Measurements from ENCODE around the gene FBXO24. TPM values are rescaled to one million over a fixed set of nuclear protein-coding genes. Genes with fewer than 3 reads are reported as not detected.
"Not testable (repeated sequence)": the region's sequence is repeated elsewhere in the genome, so short reads cannot be mapped to it uniquely, and the experiment has no call there.

The FBXO24 gene, protein sequence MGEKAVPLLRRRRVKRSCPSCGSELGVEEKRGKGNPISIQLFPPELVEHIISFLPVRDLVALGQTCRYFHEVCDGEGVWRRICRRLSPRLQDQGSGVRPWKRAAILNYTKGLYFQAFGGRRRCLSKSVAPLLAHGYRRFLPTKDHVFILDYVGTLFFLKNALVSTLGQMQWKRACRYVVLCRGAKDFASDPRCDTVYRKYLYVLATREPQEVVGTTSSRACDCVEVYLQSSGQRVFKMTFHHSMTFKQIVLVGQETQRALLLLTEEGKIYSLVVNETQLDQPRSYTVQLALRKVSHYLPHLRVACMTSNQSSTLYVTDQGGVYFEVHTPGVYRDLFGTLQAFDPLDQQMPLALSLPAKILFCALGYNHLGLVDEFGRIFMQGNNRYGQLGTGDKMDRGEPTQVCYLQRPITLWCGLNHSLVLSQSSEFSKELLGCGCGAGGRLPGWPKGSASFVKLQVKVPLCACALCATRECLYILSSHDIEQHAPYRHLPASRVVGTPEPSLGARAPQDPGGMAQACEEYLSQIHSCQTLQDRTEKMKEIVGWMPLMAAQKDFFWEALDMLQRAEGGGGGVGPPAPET
- total RNA-seq = 1 to 10 TPM; 2.3 to 9.7 TPM

DNA sequence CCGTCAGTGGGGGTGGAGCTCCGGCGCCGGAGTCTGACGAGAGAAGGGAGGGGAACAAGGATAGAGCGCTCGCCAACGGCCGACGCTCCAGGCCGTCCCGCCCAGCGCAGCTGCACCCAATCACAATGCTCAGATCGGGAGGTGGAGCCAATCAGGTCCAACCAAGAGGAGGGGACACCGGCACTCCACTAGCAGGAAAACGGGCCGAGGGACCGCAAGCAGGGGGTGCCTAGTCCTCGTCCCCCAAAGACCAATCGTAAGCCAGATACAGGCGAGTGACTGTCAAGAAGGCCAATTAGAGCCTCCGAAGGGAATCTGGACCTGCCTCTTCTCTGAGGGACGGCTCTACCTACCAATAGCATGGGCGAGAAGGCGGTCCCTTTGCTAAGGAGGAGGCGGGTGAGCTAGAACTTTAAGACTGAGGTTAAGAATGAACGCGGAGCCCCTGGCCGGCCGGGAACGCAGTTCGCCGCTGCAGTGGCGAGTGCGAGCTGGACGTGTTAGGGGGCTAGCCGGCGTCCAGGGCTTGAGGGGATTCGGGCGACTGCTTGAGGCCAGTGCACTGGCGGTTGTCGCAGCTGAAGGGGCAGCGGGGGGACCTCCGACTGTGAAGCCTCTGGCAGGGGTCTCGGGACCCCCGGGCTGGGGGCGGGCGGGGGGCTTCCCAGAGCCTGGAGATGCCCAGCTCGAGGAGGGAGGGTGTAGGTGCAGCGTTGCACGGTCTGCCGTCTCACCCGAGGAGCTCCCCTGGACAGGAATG is at the start of gene FBXO24:
Gene FBXO24, plus strand, starts transcription at position 63 of the 760 bp plus-strand sequence. Its CDS starts 298 bp downstream, at position 361.
- Histone ChIP-seq H3K9me3 (no peaks in the 10 kb centered on the region), H3K36me3 (peaks cover 0 to 5% of the 10 kb centered on the region in 2 donors), H3K4me3 (peak within 1 kb of the TSS; percentile 76 to 98), H3K4me1 (replicated peaks) (peaks cover 32% of the 10 kb centered on the region), H3K27me3 (replicated peaks; ENCODE audit: insufficient read depth) (no peaks in the 10 kb centered on the region), H3K27ac (peak within 1 kb of the TSS; percentile 96 to 99)
- intact Hi-C loops (cut with DNase I) = loop anchor here (5.0 kb wide), 1 partner anchor 106 kb away; the partner anchor contains the start of gene GIGYF1
- under 1% methylated on average over 43 of the region's 53 CpGs for WGBS
- DNase-seq (ENCODE audit: low spot score) = peak; percentile 100
- TF ChIP-seq POLR2AphosphoS5 (IDR thresholded peaks at IDR 0.05) (peak; percentile 94), POLR2A (IDR thresholded peaks at IDR 0.05) (peak; percentile 46)
- TF ChIP-seq, protein P1, sequence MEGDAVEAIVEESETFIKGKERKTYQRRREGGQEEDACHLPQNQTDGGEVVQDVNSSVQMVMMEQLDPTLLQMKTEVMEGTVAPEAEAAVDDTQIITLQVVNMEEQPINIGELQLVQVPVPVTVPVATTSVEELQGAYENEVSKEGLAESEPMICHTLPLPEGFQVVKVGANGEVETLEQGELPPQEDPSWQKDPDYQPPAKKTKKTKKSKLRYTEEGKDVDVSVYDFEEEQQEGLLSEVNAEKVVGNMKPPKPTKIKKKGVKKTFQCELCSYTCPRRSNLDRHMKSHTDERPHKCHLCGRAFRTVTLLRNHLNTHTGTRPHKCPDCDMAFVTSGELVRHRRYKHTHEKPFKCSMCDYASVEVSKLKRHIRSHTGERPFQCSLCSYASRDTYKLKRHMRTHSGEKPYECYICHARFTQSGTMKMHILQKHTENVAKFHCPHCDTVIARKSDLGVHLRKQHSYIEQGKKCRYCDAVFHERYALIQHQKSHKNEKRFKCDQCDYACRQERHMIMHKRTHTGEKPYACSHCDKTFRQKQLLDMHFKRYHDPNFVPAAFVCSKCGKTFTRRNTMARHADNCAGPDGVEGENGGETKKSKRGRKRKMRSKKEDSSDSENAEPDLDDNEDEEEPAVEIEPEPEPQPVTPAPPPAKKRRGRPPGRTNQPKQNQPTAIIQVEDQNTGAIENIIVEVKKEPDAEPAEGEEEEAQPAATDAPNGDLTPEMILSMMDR (IDR thresholded peaks at IDR 0.05) = no peak

DNA sequence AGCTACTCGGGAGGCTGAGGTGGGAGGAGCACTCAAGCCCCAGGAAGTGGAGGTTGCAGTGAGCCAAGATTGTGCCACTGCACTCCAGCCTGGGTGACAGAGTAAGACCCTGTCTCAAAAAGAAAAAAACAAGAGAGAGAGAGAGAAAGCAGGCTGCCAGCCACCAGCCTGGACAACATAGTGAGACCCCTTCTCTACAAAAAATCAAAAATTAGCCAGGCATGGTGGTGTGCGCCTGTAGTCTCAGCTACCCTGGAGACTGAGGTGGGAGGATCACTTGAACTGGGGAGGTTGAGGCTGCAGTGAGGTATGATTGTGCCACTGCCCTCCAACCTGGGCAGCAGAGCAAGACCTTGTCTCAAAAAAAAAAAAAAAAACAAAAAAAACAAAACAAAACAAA is 49.4 kb upstream of the FBXO24 start:
- not testable (repeated sequence) for H3K4me3 ChIP-seq; H3K27ac ChIP-seq; H3K27me3 ChIP-seq (replicated peaks; ENCODE audit: insufficient read depth); H3K36me3 ChIP-seq; H3K4me1 ChIP-seq (replicated peaks); H3K9me3 ChIP-seq; DNase-seq (ENCODE audit: low spot score)
- WGBS = 89% methylated on average over 2 of the region's 2 CpGs
- intact Hi-C loops (cut with DNase I) = loop anchor here (5.0 kb wide), 1 partner anchor 46 kb away; no protein-coding TSS in a partner anchor

DNA sequence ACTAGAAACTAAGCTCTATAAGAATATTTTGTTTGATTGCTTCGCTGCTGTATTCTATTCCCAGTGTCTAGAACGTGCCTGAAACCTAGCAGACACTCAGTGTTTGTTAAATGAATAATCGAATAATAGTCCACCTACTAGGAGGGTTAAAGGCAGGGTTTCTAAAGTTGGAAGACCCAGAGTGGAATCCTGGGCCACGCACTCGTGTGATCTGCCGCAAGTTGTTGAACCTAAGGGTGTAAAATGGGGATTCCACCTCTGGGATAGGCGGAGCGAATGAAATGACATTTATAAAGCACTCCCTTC is 47.8 kb upstream of the FBXO24 start:
- no peak for DNase-seq (ENCODE audit: low spot score)
- peaks cover 6% of the 10 kb centered on the region for H3K4me1 ChIP-seq (replicated peaks)
- no peaks in the 10 kb centered on the region for H3K36me3 ChIP-seq
- 8% methylated on average over 8 of the region's 8 CpGs for WGBS
- no peak for TF ChIP-seq POLR2AphosphoS5 (IDR thresholded peaks at IDR 0.05)
- TF ChIP-seq POLR2A (IDR thresholded peaks at IDR 0.05) = no peak
- intact Hi-C loops (cut with DNase I) = loop anchor here (5.0 kb wide), 1 partner anchor 44 kb away; no protein-coding TSS in a partner anchor
- no peaks in the 10 kb centered on the region for H3K9me3 ChIP-seq
- peak overlapping the region in 1 of 2 donors; percentile 16 for H3K4me3 ChIP-seq
- H3K27ac ChIP-seq = peak overlapping the region in 1 of 2 donors; percentile 51
- no peaks in the 10 kb centered on the region for H3K27me3 ChIP-seq (replicated peaks; ENCODE audit: insufficient read depth)

DNA sequence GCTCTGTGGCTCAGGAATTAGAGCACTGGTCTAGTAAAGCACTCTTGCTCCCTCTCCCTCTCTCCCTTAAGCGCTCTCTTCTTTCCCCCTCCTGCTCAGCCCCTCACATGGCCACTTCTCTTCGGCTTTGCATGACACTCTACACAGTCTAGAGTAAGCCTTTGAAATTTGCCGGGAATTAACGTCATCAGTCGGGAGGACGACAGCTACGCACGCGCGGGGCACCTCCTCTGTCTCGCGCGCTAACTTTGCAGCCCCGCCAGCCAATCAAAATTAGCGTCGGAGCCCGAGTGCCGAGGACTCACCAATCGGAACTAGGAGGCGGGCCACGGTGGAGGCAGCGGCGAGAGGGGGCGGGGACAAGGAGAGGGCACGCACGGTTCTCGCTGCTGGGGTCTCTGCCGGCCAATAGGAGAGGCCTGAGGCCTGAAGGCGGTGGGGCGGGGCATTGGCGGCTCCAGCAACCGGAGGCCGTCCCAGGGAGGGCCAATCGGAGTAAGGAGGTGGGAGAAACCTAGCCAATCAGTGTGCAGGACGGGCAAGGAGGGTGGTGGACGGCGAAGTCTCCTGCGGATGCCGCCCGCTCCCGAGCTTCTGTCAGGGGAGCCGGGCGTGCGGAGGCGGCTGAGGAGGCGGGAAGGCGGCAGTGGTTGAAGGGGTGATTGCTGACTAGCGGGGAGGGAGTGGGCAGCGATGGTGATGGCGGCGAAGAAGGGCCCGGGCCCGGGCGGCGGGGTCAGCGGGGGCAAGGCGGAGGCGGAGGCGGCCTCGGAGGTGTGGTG is 47.3 kb upstream of the FBXO24 start, which contains the start of gene AGFG2:
Gene AGFG2, plus strand, starts transcription at position 550 of the 782 bp plus-strand sequence. Its CDS starts 144 bp downstream, at position 694.
- peak within 1 kb of the TSS; percentile 85 to 87 for H3K4me3 ChIP-seq
- under 1% methylated on average over 60 of the region's 60 CpGs for WGBS
- no peaks in the 10 kb centered on the region for H3K9me3 ChIP-seq
- DNase-seq (ENCODE audit: low spot score) = peak; percentile 100
- TF ChIP-seq, protein P1 (IDR thresholded peaks at IDR 0.05) = peak in 1 of 4 experiments; percentile 24
- TF ChIP-seq POLR2A (IDR thresholded peaks at IDR 0.05) = peak; percentile 97
- TF ChIP-seq POLR2AphosphoS5 (IDR thresholded peaks at IDR 0.05) = peak; percentile 97
- intact Hi-C loops (cut with DNase I) = loop anchor here (5.0 kb wide), 1 partner anchor 43 kb away; no protein-coding TSS in a partner anchor
- H3K36me3 ChIP-seq = no peaks in the 10 kb centered on the region
- H3K4me1 ChIP-seq (replicated peaks) = peaks cover 8% of the 10 kb centered on the region
- peak within 1 kb of the TSS; percentile 74 to 75 for H3K27ac ChIP-seq
- no peaks in the 10 kb centered on the region for H3K27me3 ChIP-seq (replicated peaks; ENCODE audit: insufficient read depth)

DNA sequence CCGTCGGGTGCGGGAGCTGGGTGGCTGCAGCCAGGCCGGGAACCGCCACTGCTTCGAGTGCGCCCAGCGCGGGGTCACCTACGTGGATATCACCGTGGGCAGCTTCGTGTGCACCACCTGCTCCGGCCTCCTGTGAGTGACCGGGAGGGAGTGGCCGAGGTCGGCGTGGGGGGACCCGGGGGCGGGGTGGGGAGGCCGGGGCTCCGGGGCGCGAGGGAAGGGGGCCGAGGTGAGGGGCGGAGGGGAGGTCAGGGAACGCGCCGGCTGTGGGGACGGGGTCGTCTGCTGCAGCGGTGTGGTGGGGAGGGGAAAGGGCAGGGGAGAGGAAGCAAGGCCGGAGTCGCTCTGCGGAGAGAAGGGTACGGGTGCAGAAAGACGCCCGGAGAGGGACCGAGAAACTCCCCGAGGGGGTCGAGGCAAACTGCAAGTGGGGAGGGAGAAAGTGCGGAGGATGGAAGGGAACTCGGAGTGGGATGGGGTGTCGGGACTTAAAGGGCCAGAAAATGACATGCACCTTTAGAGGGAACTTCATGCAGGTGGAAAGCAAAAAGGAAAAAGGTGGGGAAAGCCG is 46.6 kb upstream of the FBXO24 start:
- TF ChIP-seq POLR2A (IDR thresholded peaks at IDR 0.05) (no peak), POLR2AphosphoS5 (IDR thresholded peaks at IDR 0.05) (no peak)
- TF ChIP-seq, protein P1 (IDR thresholded peaks at IDR 0.05) = no peak
- intact Hi-C loops (cut with DNase I) = loop anchor here (5.0 kb wide), 1 partner anchor 43 kb away; no protein-coding TSS in a partner anchor
- no peaks in the 10 kb centered on the region for H3K27me3 ChIP-seq (replicated peaks; ENCODE audit: insufficient read depth)
- under 1% methylated on average over 42 of the region's 44 CpGs for WGBS
- peak overlapping the region; percentile 74 to 75 for H3K27ac ChIP-seq
- no peaks in the 10 kb centered on the region for H3K36me3 ChIP-seq
- DNase-seq (ENCODE audit: low spot score) = no peak
- H3K4me3 ChIP-seq = peak overlapping the region; percentile 85 to 87
- no peaks in the 10 kb centered on the region for H3K9me3 ChIP-seq
- peaks cover 15% of the 10 kb centered on the region for H3K4me1 ChIP-seq (replicated peaks)

Measured in prostate gland (tissue), 2 donors.